K562 (cell line): ENCODE measurements around the gene TOM1. TPM values are rescaled to one million over a fixed set of nuclear protein-coding genes. Genes with fewer than 3 reads are reported as not detected.
A peak's percentile ranks its signal among the peaks of the same experiment; 100 is the strongest.

Experiments
- ASH1L ChIP-seq: fragments of 450-650 bp; IDR thresholded peaks from 2 replicates; pipeline ENCODE4 v1.6.1; 2018; ENCODE audit warnings: borderline replicate concordance, mild to moderate bottlenecking, low read depth; ENCODE audit not compliant: partially characterized antibody
- ELK3 ChIP-seq: fragments of 450-650 bp; formaldehyde crosslinking; IDR thresholded peaks from 2 replicates; pipeline ENCODE4 v1.4.0; 2020; ENCODE audit warnings: mild to moderate bottlenecking
- GTF2A2 ChIP-seq: IDR thresholded peaks from 2 replicates; pipeline ENCODE4 v1.6.1; 2016; ENCODE audit warnings: mild to moderate bottlenecking, missing genetic modification characterization, missing compliant biosample characterization
- JUND ChIP-seq, 2 experiments: IDR thresholded peaks; 2 replicates in 1 of 2; 3 replicates in 1 of 2; pipeline ENCODE4 v1.6.1; 2011; ENCODE audit warnings: borderline replicate concordance in 2 of 2, low read depth in 2 of 2, low read length in 2 of 2, improper control_type of control experiment in 1 of 2, missing biosample characterization in 1 of 2, missing genetic modification characterization in 1 of 2, missing genetic modification reagents in 1 of 2
- NFRKB ChIP-seq: fragments of 450-650 bp; IDR thresholded peaks from 2 replicates; pipeline ENCODE4 v1.6.1; 2016; ENCODE audit warnings: low read depth
- NR4A1 ChIP-seq, 2 experiments: fragments of 250-450 bp in 1 of 2; fragments of 450-650 bp in 1 of 2; sonication (Bioruptor Pico) in 1 of 2; IDR thresholded peaks; 2 replicates each; pipeline versions ENCODE4 v1.4.0 to v1.6.1; 2016 to 2020; ENCODE audit warnings: mild to moderate bottlenecking in 2 of 2, missing compliant biosample characterization in 1 of 2, missing genetic modification characterization in 1 of 2, moderate library complexity in 1 of 2
- NUFIP1 ChIP-seq: fragments of 450-650 bp; IDR thresholded peaks from 2 replicates; pipeline ENCODE4 v1.6.1; 2018; ENCODE audit not compliant: partially characterized antibody
- PKNOX1 ChIP-seq: fragments of 450-650 bp; IDR thresholded peaks from 2 replicates; pipeline ENCODE4 v1.6.1; 2016
- SMARCA4 ChIP-seq: fragments of 450-650 bp; IDR thresholded peaks from 2 replicates; pipeline ENCODE4 v1.6.1; 2016
- TAF1 ChIP-seq: IDR thresholded peaks from 2 replicates; pipeline ENCODE4 v1.6.1; 2011; ENCODE audit warnings: mild to moderate bottlenecking, low read length, moderate library complexity; ENCODE audit not compliant: insufficient read depth, control insufficient read depth, severe bottlenecking; ENCODE audit errors: extremely low read depth
- THAP12 ChIP-seq: fragments of 250-450 bp; sonication (Bioruptor Pico); IDR thresholded peaks from 2 replicates; pipeline ENCODE4 v1.9.0; 2021; ENCODE audit warnings: mild to moderate bottlenecking, inconsistent platforms
- ZFX ChIP-seq: sonication (generic); formaldehyde crosslinking; IDR thresholded peaks from 2 replicates; pipeline ENCODE4 v1.8.0; 2022; ENCODE audit warnings: mild to moderate bottlenecking, missing genetic modification reagents, moderate library complexity
- ZNF165 ChIP-seq: fragments of 250-450 bp; sonication (Bioruptor Pico); IDR thresholded peaks from 2 replicates; pipeline ENCODE4 v1.4.0; 2020; ENCODE audit warnings: borderline replicate concordance
- ZNF398 ChIP-seq: fragments of 250-450 bp; sonication (Bioruptor Pico); IDR thresholded peaks from 2 replicates; pipeline ENCODE4 v1.8.0; 2021; ENCODE audit warnings: moderate library complexity, mild to moderate bottlenecking, inconsistent platforms
- ZNF584 ChIP-seq: fragments of 200-800 bp; sonication (Bioruptor generic); IDR thresholded peaks from 2 replicates; pipeline ENCODE4 v1.6.1; 2016; ENCODE audit warnings: low read depth, mild to moderate bottlenecking, missing genetic modification characterization, missing compliant biosample characterization
- ZNF639 ChIP-seq, 2 experiments: fragments of 200-800 bp in 1 of 2; sonication (Bioruptor generic) in 1 of 2; sonication (generic) in 1 of 2; formaldehyde crosslinking in 1 of 2; IDR thresholded peaks in 1 of 2; conservative IDR thresholded peaks in 1 of 2; 2 replicates each; pipeline versions ENCODE4 v1.5.0 to v1.6.1; 2016 to 2020; ENCODE audit warnings: missing compliant biosample characterization in 1 of 2, missing genetic modification characterization in 1 of 2, missing genetic modification reagents in 1 of 2
- polyA plus RNA-seq, 8 experiments: library from polyadenylated mRNA; depleted of rRNA in 4 of 8; stranded (reverse) in 5 of 8; unstranded in 3 of 8; fragments of >200 nt; fragmentation: Nextera tagmentation in 2 of 8; fragmentation: Illumina TruSeq in 1 of 8; extraction: Ambion mirVana in 2 of 8; extraction: Trizol in 1 of 8; gene quantifications; 2 replicates each; pipeline versions ENCODE4 v1.2.1 to v1.2.3, GENCODE V29; 2011 to 2014; ENCODE audit warnings: inconsistent platforms in 1 of 8, missing spikeins in 1 of 8
- total RNA-seq, 7 experiments: library from RNA; depleted of rRNA in 6 of 7; stranded (reverse); fragments of >200 nt in 6 of 7; fragmentation: Illumina TruSeq in 2 of 7; extraction: Trizol in 2 of 7; gene quantifications; 2 replicates each; pipeline versions ENCODE4 v1.2.1 to v1.2.3, GENCODE V29; 2011 to 2021; ENCODE audit warnings: low replicate concordance in 1 of 7

TOM1 gene
- total and polyA plus RNA-seq, 9 of the 15 experiments (the other 6 are each of a cell fraction or from before 2014, with no cell fraction given), result 0.64 to 20.6 (median 12.0) TPM

- TF ChIP-seq JUND (IDR thresholded peaks at IDR 0.05; ENCODE audit: borderline replicate concordance, low read depth, low read length) (peak; percentile 88), JUND (tag; IDR thresholded peaks at IDR 0.05; ENCODE audit: borderline replicate concordance, low read depth, low read length) (peak; percentile 84; the same call in 2 of the 3 replicates), ZNF398 (CRISPR knock-in tag) (no peak), NR4A1 (CRISPR knock-in tag; IDR thresholded peaks at IDR 0.05) (no peak), NR4A1 (tag; IDR thresholded peaks at IDR 0.05) (peak; percentile 69; the same call in 1 of the 2 replicates), NUFIP1 (peak; percentile 49), NFRKB (peak; percentile 67; the same call in 1 of the 2 replicates), ZNF639 (CRISPR knock-in tag; conservative IDR thresholded peaks at IDR 0.05 in 1 of 2, IDR thresholded peaks at IDR 0.05 in 1 of 2) (peak in 1 of 2 experiments; percentile 69; a peak in 2 of 4 replicates), THAP12 (no peak), SMARCA4 (peak; percentile 94), PKNOX1 (no peak), TAF1 (no peak), ELK3 (no peak), ZNF584 (CRISPR knock-in tag) (0 out of 2 replicates have a peak, but pooled peaks have one; percentile 40), ZFX (CRISPR knock-in tag) (peak; percentile 37; the same call in 1 of the 2 replicates), ZNF165 (no peak), ASH1L (no peak), GTF2A2 (tag) (no peak)
Observed at GRCh38 chr22:35376728-35377472, 77.2 kb downstream of the TOM1 start (continued).
